ENCODE measurements around the gene TUB. TPM values are rescaled to one million over a fixed set of nuclear protein-coding genes. Genes with fewer than 3 reads are reported as not detected.

Gene TUB
- total RNA-seq, 1 experiment from 2014 or later, result 3.3 TPM

- H3K27me3 ChIP-seq (ENCODE audit: low read length), result peaks cover 37% of the 10 kb centered on the region
- no peak overlapping the region for H3K4me2 ChIP-seq (ENCODE audit: low read length)
- TF ChIP-seq EZH2phosphoT487 (IDR thresholded peaks at IDR 0.05; ENCODE audit: borderline replicate concordance, low read length) (no peak), CTCF (conservative IDR thresholded peaks at IDR 0.05; ENCODE audit: low read depth, low read length) (no peak), EZH2 (IDR thresholded peaks at IDR 0.05; ENCODE audit: low read length, unreplicated experiment) (no peak)
- H3F3A ChIP-seq (ENCODE audit: low read length, unreplicated experiment), result no peaks in the 10 kb centered on the region
- BruUV-seq (replicated peaks), result no TSS peak
- POLR2A ChIA-PET (ENCODE audit: unreplicated experiment), result no interaction called here
- no peak for ATAC-seq
- no peaks in the 10 kb centered on the region for H3K36me3 ChIP-seq (ENCODE audit: low read depth, low read length)
- DNase-seq, result no peak
- H2AFZ ChIP-seq (ENCODE audit: low read length), result no peak overlapping the region
- intact Hi-C loops (cut with micrococcal nuclease), result no loop called here
- H4K20me1 ChIP-seq (ENCODE audit: low read length), result no peaks in the 10 kb centered on the region
- no peak overlapping the region for H3K9ac ChIP-seq (ENCODE audit: low read length)
- H3K9me2 ChIP-seq (replicated peaks; ENCODE audit: low read length), result no peaks in the 10 kb centered on the region
- H3K4me1 ChIP-seq (ENCODE audit: insufficient read depth, low read length), result no peaks in the 10 kb centered on the region
- no peaks in the 10 kb centered on the region for H3K79me2 ChIP-seq (ENCODE audit: low read length)
- CTCF ChIA-PET, result no interaction called here
- H3K4me3 ChIP-seq (ENCODE audit: low read length), result no peak overlapping the region
- no peaks in the 10 kb centered on the region for H3K9me3 ChIP-seq (ENCODE audit: low read length)
- H3K27ac ChIP-seq (ENCODE audit: low read length), result no peak overlapping the region
These were observed 37.3 kb upstream of the TUB start for GRCh38 chr11:8043756-8044155.

GRCh38 chr11:8045839-8046238 is 35.2 kb upstream of the TUB start:
- no peak overlapping the region for H3K4me2 ChIP-seq (ENCODE audit: low read length)
- H4K20me1 ChIP-seq (ENCODE audit: low read length), result no peaks in the 10 kb centered on the region
- ATAC-seq (no peak), DNase-seq (no peak)
- H3K9me2 ChIP-seq (replicated peaks; ENCODE audit: low read length), result no peaks in the 10 kb centered on the region
- no peaks in the 10 kb centered on the region for H3K36me3 ChIP-seq (ENCODE audit: low read depth, low read length)
- intact Hi-C loops (cut with micrococcal nuclease), result no loop called here
- H2AFZ ChIP-seq (ENCODE audit: low read length), result no peak overlapping the region
- no peaks in the 10 kb centered on the region for H3F3A ChIP-seq (ENCODE audit: low read length, unreplicated experiment)
- H3K27ac ChIP-seq (ENCODE audit: low read length), result no peak overlapping the region
- CTCF ChIA-PET, result no interaction called here
- H3K4me1 ChIP-seq (ENCODE audit: insufficient read depth, low read length), result no peaks in the 10 kb centered on the region
- peaks cover 53% of the 10 kb centered on the region for H3K27me3 ChIP-seq (ENCODE audit: low read length)
- H3K4me3 ChIP-seq (ENCODE audit: low read length), result no peak overlapping the region
- H3K9ac ChIP-seq (ENCODE audit: low read length), result no peak overlapping the region
- no TSS peak for BruUV-seq (replicated peaks)
- H3K79me2 ChIP-seq (ENCODE audit: low read length), result no peaks in the 10 kb centered on the region
- POLR2A ChIA-PET (ENCODE audit: unreplicated experiment), result no interaction called here
- no peaks in the 10 kb centered on the region for H3K9me3 ChIP-seq (ENCODE audit: low read length)
- TF ChIP-seq EZH2 (IDR thresholded peaks at IDR 0.05; ENCODE audit: low read length, unreplicated experiment), result no peak
- no peak for TF ChIP-seq EZH2phosphoT487 (IDR thresholded peaks at IDR 0.05; ENCODE audit: borderline replicate concordance, low read length)
- no peak for TF ChIP-seq CTCF (conservative IDR thresholded peaks at IDR 0.05; ENCODE audit: low read depth, low read length)

GRCh38 chr11:8047382-8047781 is 33.6 kb upstream of the TUB start:
- ChIA-PET POLR2A (ENCODE audit: unreplicated experiment) (no interaction called here), CTCF (no interaction called here)
- no peak overlapping the region for H3K27ac ChIP-seq (ENCODE audit: low read length)
- H3K4me2 ChIP-seq (ENCODE audit: low read length), result no peak overlapping the region
- H3K9me3 ChIP-seq (ENCODE audit: low read length), result no peaks in the 10 kb centered on the region
- TF ChIP-seq EZH2phosphoT487 (IDR thresholded peaks at IDR 0.05; ENCODE audit: borderline replicate concordance, low read length), result no peak
- TF ChIP-seq EZH2 (IDR thresholded peaks at IDR 0.05; ENCODE audit: low read length, unreplicated experiment), result no peak
- TF ChIP-seq CTCF (conservative IDR thresholded peaks at IDR 0.05; ENCODE audit: low read depth, low read length), result no peak
- no TSS peak for BruUV-seq (replicated peaks)
- no peak overlapping the region for H3K4me3 ChIP-seq (ENCODE audit: low read length)
- no peaks in the 10 kb centered on the region for H3K79me2 ChIP-seq (ENCODE audit: low read length)
- no peak overlapping the region for H3K9ac ChIP-seq (ENCODE audit: low read length)
- H3K4me1 ChIP-seq (ENCODE audit: insufficient read depth, low read length), result no peaks in the 10 kb centered on the region
- intact Hi-C loops (cut with micrococcal nuclease), result no loop called here
- DNase-seq, result no peak
- ATAC-seq, result no peak
- no peak overlapping the region for H2AFZ ChIP-seq (ENCODE audit: low read length)
- no peaks in the 10 kb centered on the region for H3K9me2 ChIP-seq (replicated peaks; ENCODE audit: low read length)
- no peaks in the 10 kb centered on the region for H3F3A ChIP-seq (ENCODE audit: low read length, unreplicated experiment)
- H4K20me1 ChIP-seq (ENCODE audit: low read length), result no peaks in the 10 kb centered on the region
- no peaks in the 10 kb centered on the region for H3K36me3 ChIP-seq (ENCODE audit: low read depth, low read length)
- peaks cover 65% of the 10 kb centered on the region for H3K27me3 ChIP-seq (ENCODE audit: low read length)
